ENCODE measurements around the gene DGKQ.

Gene DGKQ

DNA sequence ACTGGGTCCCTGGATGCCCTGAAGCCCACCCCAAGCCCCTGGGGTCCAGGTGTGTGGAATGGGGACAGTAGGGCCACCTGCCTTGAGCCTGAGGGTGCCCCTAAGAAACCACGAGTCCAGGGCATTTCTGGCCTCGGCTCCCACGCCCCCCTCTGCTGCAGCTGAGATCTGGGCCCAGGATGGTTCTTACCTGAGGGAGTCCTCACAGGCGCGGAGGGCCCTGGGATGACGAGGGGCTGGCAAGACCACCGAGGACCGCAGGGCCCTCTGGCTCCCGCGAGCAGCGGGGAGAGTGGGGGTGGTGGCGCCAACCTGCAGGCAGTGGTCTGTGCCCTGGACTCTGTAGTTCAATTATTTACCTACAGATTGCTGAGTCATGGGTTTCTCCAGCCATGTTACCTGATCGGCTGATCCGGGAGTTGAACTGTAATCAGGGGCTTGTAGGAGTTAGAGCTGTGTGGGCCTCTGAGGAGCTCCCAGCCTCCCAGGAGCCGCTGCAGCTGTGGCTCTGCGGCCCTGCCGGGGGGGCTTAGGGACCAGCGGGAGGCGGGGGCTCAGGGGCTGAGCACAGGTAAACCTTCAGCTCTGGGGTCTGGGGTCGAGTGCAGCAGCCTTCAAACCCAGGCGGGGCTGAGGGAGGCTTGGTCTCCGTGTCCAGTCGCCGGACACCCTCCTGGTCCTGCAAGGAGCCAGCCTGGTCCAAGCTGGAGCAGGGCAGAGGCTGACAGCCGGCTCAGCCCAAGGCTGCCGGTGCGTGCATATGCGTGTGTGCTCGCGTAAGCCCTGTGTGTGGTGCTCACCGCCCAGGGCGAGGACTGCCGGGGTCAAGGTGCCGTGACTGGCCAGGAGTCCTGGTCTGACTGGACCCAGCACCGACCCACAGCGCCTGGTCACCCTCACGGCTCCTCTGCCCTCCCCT, 20.0 kb upstream of the DGKQ start, which contains the start of gene SLC26A1:
TSS of gene SLC26A1 (minus strand) at position 294 of the 919 bp plus-strand sequence. CDS start 1,701 bp downstream, outside the sequence.
- Histone ChIP-seq H3K27ac (ENCODE audit: low read depth, low read length) (peak within 1 kb of the TSS; percentile 95), H3K4me3 (ENCODE audit: low read depth in 1 of 2, low read length in 2 of 2) (peak within 1 kb of the TSS; percentile 50 to 59), H3K9ac (ENCODE audit: low read depth in 1 of 2, low read length in 2 of 2) (peak within 1 kb of the TSS; percentile 59 to 75)

DNA sequence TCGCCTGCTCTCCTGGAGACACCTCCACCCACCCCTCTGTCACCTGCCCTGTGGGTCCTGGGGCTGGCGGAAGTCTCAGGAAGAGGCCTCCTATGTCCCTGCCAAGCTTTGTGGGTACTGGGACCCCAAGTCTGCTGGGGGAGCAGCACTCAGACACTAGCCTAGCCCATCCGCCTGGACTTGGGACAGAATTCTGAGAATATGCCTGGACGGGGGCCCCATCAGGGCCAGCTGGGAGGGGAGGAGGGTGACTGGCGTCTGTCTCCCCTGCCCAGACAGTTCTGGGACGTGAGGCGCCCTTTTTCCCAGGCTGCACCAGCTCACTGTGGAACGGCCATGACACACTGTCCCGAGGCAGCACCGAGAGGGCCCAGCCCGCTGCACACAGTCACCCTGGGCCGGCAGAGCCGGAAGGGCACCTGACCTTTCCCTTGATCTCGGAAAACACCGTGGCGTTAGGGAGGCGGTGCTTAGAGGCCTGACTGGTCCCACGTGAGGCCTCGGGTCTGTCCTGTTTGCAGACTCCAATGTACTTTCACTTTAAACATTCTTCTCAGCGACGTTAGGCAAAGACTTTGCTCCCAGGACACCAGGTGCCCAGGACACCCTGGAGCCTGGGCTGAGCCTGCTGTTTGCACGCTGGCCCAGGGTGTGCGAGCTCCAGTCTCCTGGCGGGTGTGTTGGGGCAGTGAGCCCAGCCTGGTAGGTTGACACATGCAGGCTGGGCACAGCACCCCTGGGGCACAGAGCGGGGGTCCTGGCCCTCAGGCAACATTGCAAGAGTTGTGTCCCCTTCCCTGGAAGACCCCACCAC, 19.1 kb upstream of the DGKQ start:
- Histone ChIP-seq H3K9me3 (ENCODE audit: control insufficient read depth in 1 of 2, low read length in 2 of 2) (no peaks in the 10 kb centered on the region), H3K27me3 (ENCODE audit: control insufficient read depth in 1 of 2, insufficient read depth in 2 of 2, low read length in 2 of 2) (peaks cover 1 to 10% of the 10 kb centered on the region in 2 donors), H3K36me3 (ENCODE audit: control insufficient read depth in 1 of 2, insufficient read depth in 2 of 2, low read length in 2 of 2) (peaks cover 5 to 22% of the 10 kb centered on the region in 2 donors), H3K4me3 (ENCODE audit: low read depth in 1 of 2, low read length in 2 of 2) (peak overlapping the region; percentile 50 to 59), H3K9ac (ENCODE audit: low read depth in 1 of 2, low read length in 2 of 2) (peak overlapping the region; percentile 59 to 75), H3K27ac (ENCODE audit: low read depth, low read length) (peak overlapping the region; percentile 95), H3K4me1 (ENCODE audit: control insufficient read depth in 1 of 2, insufficient read depth in 2 of 2, low read length in 2 of 2) (peaks cover 22 to 28% of the 10 kb centered on the region in 2 donors)

More for the DNA sequence above, 20.0 kb upstream of the DGKQ start, which contains the start of gene SLC26A1:
- Histone ChIP-seq H3K27me3 (ENCODE audit: control insufficient read depth in 1 of 2, insufficient read depth in 2 of 2, low read length in 2 of 2) (peaks cover 10 to 19% of the 10 kb centered on the region in 2 donors), H3K9me3 (ENCODE audit: control insufficient read depth in 1 of 2, low read length in 2 of 2) (no peaks in the 10 kb centered on the region), H3K4me1 (ENCODE audit: control insufficient read depth in 1 of 2, insufficient read depth in 2 of 2, low read length in 2 of 2) (peaks cover 19 to 28% of the 10 kb centered on the region in 2 donors), H3K36me3 (ENCODE audit: control insufficient read depth in 1 of 2, insufficient read depth in 2 of 2, low read length in 2 of 2) (peaks cover 5 to 22% of the 10 kb centered on the region in 2 donors)

DNA sequence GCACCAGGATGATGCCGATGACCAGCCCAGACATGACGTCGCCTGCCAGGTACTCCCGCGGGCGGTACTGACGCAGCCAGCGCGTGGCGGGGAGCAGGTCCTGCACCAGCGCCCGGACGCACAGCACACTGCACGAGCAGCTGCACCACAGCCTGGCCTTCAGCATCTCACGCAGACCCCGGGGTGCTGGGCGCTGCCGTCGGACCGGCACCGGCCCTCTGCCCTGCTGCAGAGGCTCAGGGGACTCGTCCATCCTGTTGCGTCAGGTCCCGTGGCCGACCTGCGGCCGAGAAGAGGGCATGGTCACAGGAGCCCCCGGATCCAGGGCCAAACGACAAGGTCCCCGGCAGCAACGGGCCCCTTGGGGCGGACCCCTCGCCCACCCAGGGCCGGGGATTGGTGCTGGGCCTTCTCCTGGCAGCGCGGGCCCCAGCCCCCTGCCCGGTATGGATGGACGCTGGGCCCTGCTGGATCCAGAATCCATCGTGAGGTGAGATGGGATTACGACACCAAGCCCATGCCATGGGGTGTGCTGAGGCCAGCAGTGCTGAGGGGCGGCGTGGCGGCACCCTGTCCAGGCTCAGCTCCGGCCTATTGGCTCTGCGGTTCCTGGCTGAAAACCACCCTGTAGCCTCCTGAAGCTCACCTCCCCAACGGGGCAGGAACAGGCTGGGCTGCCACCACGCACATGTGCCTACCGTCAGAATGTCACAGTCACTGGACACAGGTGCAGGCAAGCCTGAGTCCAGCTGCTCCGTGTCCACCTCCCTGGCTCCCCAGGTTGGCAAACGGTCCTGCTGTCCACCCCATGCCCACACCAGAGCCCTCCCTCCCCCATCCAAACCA, 18.3 kb upstream of the DGKQ start:
- Histone ChIP-seq H3K4me3 (ENCODE audit: low read depth in 1 of 2, low read length in 2 of 2) (peak overlapping the region; percentile 42 to 50), H3K36me3 (ENCODE audit: control insufficient read depth in 1 of 2, insufficient read depth in 2 of 2, low read length in 2 of 2) (peaks cover 5 to 22% of the 10 kb centered on the region in 2 donors), H3K27me3 (ENCODE audit: control insufficient read depth in 1 of 2, insufficient read depth in 2 of 2, low read length in 2 of 2) (peaks cover 0 to 7% of the 10 kb centered on the region in 2 donors), H3K27ac (ENCODE audit: low read depth, low read length) (peak overlapping the region; percentile 93), H3K9ac (ENCODE audit: low read depth in 1 of 2, low read length in 2 of 2) (peak overlapping the region; percentile 57 to 75), H3K9me3 (ENCODE audit: control insufficient read depth in 1 of 2, low read length in 2 of 2) (no peaks in the 10 kb centered on the region), H3K4me1 (ENCODE audit: control insufficient read depth in 1 of 2, insufficient read depth in 2 of 2, low read length in 2 of 2) (peaks cover 23 to 30% of the 10 kb centered on the region in 2 donors)

DNA sequence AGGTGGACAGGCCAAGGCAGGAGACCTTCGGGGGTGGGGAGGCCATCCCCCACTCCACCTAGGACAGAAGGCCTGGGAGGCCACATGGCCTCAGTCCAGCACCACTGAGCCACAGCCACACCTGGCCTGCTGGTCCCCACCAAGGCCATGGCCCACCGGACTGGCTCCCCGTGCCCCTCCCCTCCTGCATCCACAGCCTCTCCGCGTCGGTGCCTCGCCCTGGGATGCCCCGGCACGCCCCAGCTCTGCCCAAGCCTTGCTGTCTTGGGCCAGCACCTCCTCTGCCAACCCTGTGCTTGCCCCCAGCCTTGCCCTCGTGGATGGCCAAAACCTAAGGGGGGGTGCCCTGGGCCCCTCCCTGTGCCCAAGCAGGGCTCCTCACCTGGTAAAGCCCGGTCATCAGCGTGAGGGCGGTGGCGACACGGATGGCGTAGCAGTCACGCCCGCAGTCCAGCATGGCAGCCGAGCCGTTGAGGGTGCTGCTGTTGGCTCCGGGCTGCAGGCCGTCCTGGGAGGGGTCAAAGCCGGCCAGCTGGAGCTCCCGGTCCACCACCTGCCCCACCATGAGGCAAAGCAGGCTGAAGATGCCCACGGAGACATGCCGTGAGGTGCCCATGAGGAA, 17.5 kb upstream of the DGKQ start:
- no peak overlapping the region for H3K4me3 ChIP-seq (ENCODE audit: low read depth in 1 of 2, low read length in 2 of 2)
- H3K27me3 ChIP-seq (ENCODE audit: control insufficient read depth in 1 of 2, insufficient read depth in 2 of 2, low read length in 2 of 2): no peaks in the 10 kb centered on the region
- H3K9ac ChIP-seq (ENCODE audit: low read depth in 1 of 2, low read length in 2 of 2): no peak overlapping the region
- H3K9me3 ChIP-seq (ENCODE audit: control insufficient read depth in 1 of 2, low read length in 2 of 2): no peaks in the 10 kb centered on the region
- H3K36me3 ChIP-seq (ENCODE audit: control insufficient read depth in 1 of 2, insufficient read depth in 2 of 2, low read length in 2 of 2): peaks cover 5 to 22% of the 10 kb centered on the region in 2 donors
- H3K27ac ChIP-seq (ENCODE audit: low read depth, low read length): no peak overlapping the region
- H3K4me1 ChIP-seq (ENCODE audit: control insufficient read depth in 1 of 2, insufficient read depth in 2 of 2, low read length in 2 of 2): peaks cover 31 to 36% of the 10 kb centered on the region in 2 donors

DNA sequence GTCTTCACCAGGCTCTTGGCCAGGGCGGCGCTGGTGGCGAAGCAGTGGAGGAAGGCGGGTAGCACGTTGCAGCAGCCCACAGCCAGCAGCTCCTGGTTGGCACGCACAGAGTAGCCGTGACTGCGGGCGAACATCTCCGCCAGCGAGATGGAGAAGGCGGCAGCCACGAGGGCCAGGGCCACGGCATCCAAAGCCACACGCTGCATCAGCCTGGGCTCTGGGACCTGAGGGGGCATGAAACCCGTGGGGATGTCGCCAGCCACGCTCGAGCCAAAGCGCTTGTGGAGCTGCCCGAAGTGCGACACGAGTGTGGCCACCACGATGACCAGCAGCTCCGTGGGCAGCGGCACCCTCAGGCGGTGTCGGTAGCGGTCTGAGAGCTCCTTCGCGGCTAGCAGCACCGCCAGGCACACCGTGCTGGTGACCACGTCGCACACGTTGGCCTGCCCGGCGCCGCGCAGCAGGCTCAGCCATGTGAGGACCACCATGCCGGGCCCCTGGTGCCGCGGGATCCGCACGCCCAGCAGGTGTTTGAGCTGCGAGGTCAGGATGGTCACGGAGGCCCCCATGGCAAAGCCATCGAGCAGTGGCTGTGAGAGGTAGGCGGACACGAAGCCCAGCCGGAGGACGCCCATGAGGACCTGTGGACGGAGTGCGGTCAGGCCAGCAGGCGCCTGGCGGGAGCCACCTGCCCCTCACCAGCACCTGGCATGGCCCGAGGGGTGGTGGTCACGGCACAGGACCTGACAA, 16.5 kb upstream of the DGKQ start:
- no peaks in the 10 kb centered on the region for H3K27me3 ChIP-seq (ENCODE audit: control insufficient read depth in 1 of 2, insufficient read depth in 2 of 2, low read length in 2 of 2)
- no peaks in the 10 kb centered on the region for H3K9me3 ChIP-seq (ENCODE audit: control insufficient read depth in 1 of 2, low read length in 2 of 2)
- H3K27ac ChIP-seq (ENCODE audit: low read depth, low read length): no peak overlapping the region
- H3K4me3 ChIP-seq (ENCODE audit: low read depth in 1 of 2, low read length in 2 of 2): no peak overlapping the region
- no peak overlapping the region for H3K9ac ChIP-seq (ENCODE audit: low read depth in 1 of 2, low read length in 2 of 2)
- H3K36me3 ChIP-seq (ENCODE audit: control insufficient read depth in 1 of 2, insufficient read depth in 2 of 2, low read length in 2 of 2): peaks cover 5 to 22% of the 10 kb centered on the region in 2 donors
- H3K4me1 ChIP-seq (ENCODE audit: control insufficient read depth in 1 of 2, insufficient read depth in 2 of 2, low read length in 2 of 2): peaks cover 36 to 43% of the 10 kb centered on the region in 2 donors

DNA sequence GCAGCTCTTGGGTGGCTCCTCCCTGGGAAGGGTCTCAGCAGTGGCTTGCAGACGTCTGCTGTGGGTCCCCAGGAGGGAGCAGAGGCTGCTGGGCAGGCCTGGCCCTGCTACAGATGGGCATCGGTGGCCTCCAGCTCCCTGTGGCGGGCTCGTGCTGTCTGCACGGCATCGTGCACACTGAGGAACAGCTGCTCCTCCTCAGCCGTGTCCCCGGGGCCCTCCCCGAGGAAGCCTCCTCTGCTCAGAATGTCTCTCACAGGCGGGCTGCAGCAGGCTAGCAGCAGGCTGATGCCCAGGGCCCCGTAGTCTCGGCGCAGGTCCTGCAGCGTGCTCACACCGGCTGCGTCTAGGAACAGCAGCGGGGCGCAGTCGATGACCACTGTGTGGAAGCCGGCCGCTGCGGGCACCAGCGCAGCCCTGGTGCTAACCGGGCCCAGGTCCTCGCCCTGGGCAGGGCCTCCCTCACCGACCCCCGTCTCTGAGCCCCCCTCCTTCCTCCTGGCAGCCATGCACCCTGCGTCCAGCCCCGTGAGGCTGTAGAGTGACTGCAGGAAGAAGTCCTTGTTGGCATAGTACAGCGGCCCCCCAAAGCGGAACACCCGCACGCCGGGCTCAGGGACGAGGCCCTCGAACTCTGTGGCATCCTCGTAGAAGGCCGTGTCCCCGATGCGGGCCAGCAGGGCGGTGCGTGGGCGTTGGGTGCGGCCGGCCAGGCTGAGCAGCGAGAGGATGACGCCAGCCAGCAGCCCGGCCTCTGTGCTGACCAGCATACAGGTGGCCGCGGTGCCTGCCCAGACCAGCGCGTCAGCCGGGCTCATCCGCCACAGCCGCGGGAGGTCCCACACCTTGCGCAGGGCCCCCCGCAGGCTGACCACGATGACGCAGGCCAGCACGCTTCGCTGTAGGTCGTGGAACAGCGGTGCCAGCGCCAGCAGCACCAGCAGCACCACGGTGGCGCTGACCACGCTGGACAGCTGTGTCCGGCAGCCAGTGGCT, 15.7 kb upstream of the DGKQ start:
- Histone ChIP-seq H3K9ac (ENCODE audit: low read depth in 1 of 2, low read length in 2 of 2) (no peak overlapping the region), H3K36me3 (ENCODE audit: control insufficient read depth in 1 of 2, insufficient read depth in 2 of 2, low read length in 2 of 2) (peaks cover 5 to 22% of the 10 kb centered on the region in 2 donors), H3K4me3 (ENCODE audit: low read depth in 1 of 2, low read length in 2 of 2) (no peak overlapping the region), H3K27ac (ENCODE audit: low read depth, low read length) (no peak overlapping the region), H3K4me1 (ENCODE audit: control insufficient read depth in 1 of 2, insufficient read depth in 2 of 2, low read length in 2 of 2) (peaks cover 43 to 48% of the 10 kb centered on the region in 2 donors), H3K9me3 (ENCODE audit: control insufficient read depth in 1 of 2, low read length in 2 of 2) (no peaks in the 10 kb centered on the region), H3K27me3 (ENCODE audit: control insufficient read depth in 1 of 2, insufficient read depth in 2 of 2, low read length in 2 of 2) (no peaks in the 10 kb centered on the region)

DNA sequence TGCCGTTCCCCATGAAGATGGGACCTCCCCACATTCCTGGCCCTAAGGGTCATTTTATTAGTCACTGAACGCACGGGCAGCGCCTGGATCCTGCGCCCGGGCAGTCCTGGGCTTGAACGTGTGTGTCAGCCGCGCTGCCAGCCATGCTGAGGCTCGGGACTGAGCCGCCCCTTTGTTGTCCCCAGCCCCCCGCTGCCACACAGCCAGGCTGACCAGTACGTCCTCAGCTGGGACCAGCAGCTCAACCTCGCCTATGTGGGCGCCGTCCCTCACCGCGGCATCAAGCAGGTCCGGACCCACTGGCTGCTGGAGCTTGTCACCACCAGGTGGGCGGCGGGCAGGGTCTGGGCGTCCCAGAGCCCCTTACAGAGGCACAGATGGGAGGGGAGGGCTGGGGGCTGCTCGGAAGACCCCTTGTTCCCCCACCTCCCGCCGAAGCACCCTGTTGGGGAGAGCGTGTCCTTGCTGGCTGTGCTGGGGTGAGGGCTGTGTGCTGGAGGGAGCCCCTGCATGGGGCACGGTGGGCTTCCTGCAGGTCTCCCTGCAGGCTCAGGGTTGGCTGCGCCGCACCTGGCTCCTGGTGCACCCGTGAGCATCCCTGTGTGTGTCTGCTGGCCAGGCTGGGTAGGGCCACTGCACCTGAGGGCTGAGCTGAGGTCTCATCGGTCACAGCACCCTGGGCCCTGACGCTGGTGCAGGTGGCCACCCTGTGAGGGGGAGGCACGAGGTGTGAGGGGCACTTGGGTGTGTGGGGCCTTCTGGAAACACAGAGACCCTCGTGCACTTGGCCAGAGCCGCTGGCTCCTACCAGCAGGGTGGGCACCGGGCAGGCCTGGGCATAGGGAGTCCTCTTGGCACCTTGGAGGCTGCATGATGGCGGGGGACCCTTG, 14.5 kb upstream of the DGKQ start:
- peak overlapping the region; percentile 74 to 85 for H3K4me3 ChIP-seq (ENCODE audit: low read depth in 1 of 2, low read length in 2 of 2)
- no peak overlapping the region for H3K27ac ChIP-seq (ENCODE audit: low read depth, low read length)
- peak overlapping the region; percentile 63 to 80 for H3K9ac ChIP-seq (ENCODE audit: low read depth in 1 of 2, low read length in 2 of 2)

More for the DNA sequence above, 14.5 kb upstream of the DGKQ start:
- peaks cover 5 to 22% of the 10 kb centered on the region in 2 donors for H3K36me3 ChIP-seq (ENCODE audit: control insufficient read depth in 1 of 2, insufficient read depth in 2 of 2, low read length in 2 of 2)
- peaks cover 40% of the 10 kb centered on the region in 2 donors for H3K4me1 ChIP-seq (ENCODE audit: control insufficient read depth in 1 of 2, insufficient read depth in 2 of 2, low read length in 2 of 2)
- no peaks in the 10 kb centered on the region for H3K27me3 ChIP-seq (ENCODE audit: control insufficient read depth in 1 of 2, insufficient read depth in 2 of 2, low read length in 2 of 2)
- no peaks in the 10 kb centered on the region for H3K9me3 ChIP-seq (ENCODE audit: control insufficient read depth in 1 of 2, low read length in 2 of 2)

Data from duodenal mucosa (tissue), 2 donors.